PC-9 (cell line): ENCODE results near the gene DCAF6. TPM values are rescaled to one million over a fixed set of nuclear protein-coding genes. Genes with fewer than 3 reads are reported as not detected.
A peak's percentile ranks its signal among the peaks of the same experiment; 100 is the strongest.

Experiments
- BruUV-seq: library from RNA; stranded (reverse); fragments of 400-500 nt; replicated peaks from 2 replicates; lab custom pipeline; 2021; lab: Mats Ljungman, UMichigan
- CTCF ChIA-PET: fragments of 300-600 bp; sonication (Branson Sonifier 250); formaldehyde crosslinking; loops from one replicate; lab custom pipeline; 2022; ENCODE audit warnings: antibody characterized with exemption; lab: Charles Lee
- POLR2A ChIA-PET: fragments of 300-600 bp; sonication (Branson Sonifier 250); formaldehyde crosslinking; loops from one replicate; lab custom pipeline; 2022; ENCODE audit warnings: antibody characterized with exemption; ENCODE audit not compliant: unreplicated experiment; lab: Charles Lee
- DNase-seq, 2 experiments: peaks; one replicate each; pipeline versions ENCODE4 v3.0.0 to v3.0.0-alpha.2; 2015 to 2022; ENCODE audit warnings: mixed read lengths in 1 of 2
- H2AFZ ChIP-seq: fragments of 200-600 bp; sonication (generic); 2 replicates; pipeline ENCODE4 v1.8.1; 2017; ENCODE audit warnings: antibody characterized with exemption
- H3F3A ChIP-seq: fragments of 200-600 bp; sonication (generic); 2 replicates; pipeline ENCODE4 v1.8.1; 2017; ENCODE audit warnings: antibody characterized with exemption, mild to moderate bottlenecking, low read depth; ENCODE audit not compliant: insufficient read depth
- H3K27ac ChIP-seq: fragments of 200-600 bp; sonication (generic); 2 replicates; pipeline ENCODE4 v1.6.1; 2016; ENCODE audit warnings: mixed run types
- H3K27me3 ChIP-seq: fragments of 200-600 bp; sonication (generic); 2 replicates; pipeline ENCODE4 v1.6.1; 2016; ENCODE audit warnings: low read depth, mixed run types; ENCODE audit not compliant: insufficient read depth
- H3K36me3 ChIP-seq: fragments of 200-600 bp; sonication (generic); 2 replicates; pipeline ENCODE4 v1.6.1; 2016; ENCODE audit warnings: low read depth, mixed run types
- H3K4me1 ChIP-seq: fragments of 200-600 bp; sonication (generic); replicated peaks from 2 replicates; pipeline ENCODE4 v1.6.1; 2016; ENCODE audit warnings: mixed run types; ENCODE audit not compliant: insufficient read depth
- H3K4me2 ChIP-seq: fragments of 200-600 bp; sonication (generic); 2 replicates; pipeline ENCODE4 v1.6.1; 2017; ENCODE audit warnings: mixed run types
- H3K4me3 ChIP-seq: fragments of 200-600 bp; sonication (generic); 2 replicates; pipeline ENCODE4 v1.6.1; 2016; ENCODE audit warnings: mixed run types
- H3K79me2 ChIP-seq: fragments of 200-600 bp; sonication (generic); 2 replicates; pipeline ENCODE4 v1.6.1; 2017; ENCODE audit warnings: low read depth, mixed run types
- H3K9me2 ChIP-seq: fragments of 200-600 bp; sonication (generic); 2 replicates; pipeline ENCODE4 v1.8.1; 2017; ENCODE audit warnings: mild to moderate bottlenecking; ENCODE audit not compliant: insufficient read depth
- H3K9me3 ChIP-seq: fragments of 200-600 bp; sonication (generic); 2 replicates; pipeline ENCODE4 v1.8.1; 2016; ENCODE audit warnings: low read depth; ENCODE audit not compliant: insufficient read depth
- H4K20me1 ChIP-seq: fragments of 200-600 bp; sonication (generic); 2 replicates; pipeline ENCODE4 v1.8.1; 2017; ENCODE audit not compliant: insufficient read depth
- CTCF ChIP-seq: fragments of 200-600 bp; sonication (generic); conservative IDR thresholded peaks from 2 replicates; pipeline ENCODE4 v1.6.1; 2017; ENCODE audit warnings: mixed run types, antibody characterized with exemption, mild to moderate bottlenecking, moderate library complexity
- EZH2 ChIP-seq: fragments of 200-600 bp; sonication (generic); IDR thresholded peaks from 2 replicates; pipeline ENCODE4 v1.8.0; 2017; ENCODE audit warnings: antibody characterized with exemption, low read depth
- intact Hi-C: fragments of 100-400 bp; cut with micrococcal nuclease; formaldehyde crosslinking; loops from one replicate; pipeline ENCODE4 v1.10.0; 2022; ENCODE audit not compliant: unreplicated experiment
- total RNA-seq: library from RNA; stranded (reverse); gene quantifications from 2 replicates; pipeline ENCODE4 v1.2.3, GENCODE V29; 2021

Gene DCAF6
- total RNA-seq, 1 experiment from 2014 or later, result 77.4 TPM

- Histone ChIP-seq H2AFZ (no peak overlapping the region), H3K27me3 (no peaks in the 10 kb centered on the region), H3K79me2 (no peaks in the 10 kb centered on the region), H3F3A (peaks cover 14% of the 10 kb centered on the region; the same call in 1 of the 2 replicates), H3K9me3 (no peaks in the 10 kb centered on the region), H3K27ac (no peak overlapping the region), H3K36me3 (no peaks in the 10 kb centered on the region), H3K4me3 (no peak overlapping the region), H3K9me2 (no peaks in the 10 kb centered on the region), H3K4me2 (no peak overlapping the region), H4K20me1 (no peaks in the 10 kb centered on the region), H3K4me1 (no peaks in the 10 kb centered on the region)
- intact Hi-C loops, result loop anchor here (5.0 to 10.0 kb wide), 5 partner anchors 53 to 680 kb away; partner anchors contain the start of genes GPR161 and SFT2D2
- peak in 1 of 2 experiments; percentile 32 for DNase-seq
- CTCF ChIA-PET, result interaction anchor here (0.6 to 0.7 kb wide), 4 partner anchors 17 to 533 kb away, joined by 3 to 5 read pairs (median 4); no protein-coding TSS in a partner anchor
- POLR2A ChIA-PET, result no interaction called here
- BruUV-seq, result no TSS peak
- TF ChIP-seq CTCF, result peak; percentile 85
- no peak for TF ChIP-seq EZH2
Observed at GRCh38 chr1:168084396-168085231, 148.1 kb downstream of the DCAF6 start.

- Histone ChIP-seq H3K4me2 (no peak overlapping the region), H3K9me3 (no peaks in the 10 kb centered on the region), H3K27ac (no peak overlapping the region), H3K4me3 (no peak overlapping the region), H3K9me2 (no peaks in the 10 kb centered on the region), H3K79me2 (no peaks in the 10 kb centered on the region), H3K4me1 (no peaks in the 10 kb centered on the region), H2AFZ (no peak overlapping the region), H3F3A (peaks cover 6% of the 10 kb centered on the region; the same call in 1 of the 2 replicates), H3K36me3 (no peaks in the 10 kb centered on the region), H4K20me1 (no peaks in the 10 kb centered on the region), H3K27me3 (no peaks in the 10 kb centered on the region)
- ChIA-PET POLR2A (interaction anchor here (0.7 kb wide), 1 partner anchor 244 kb away, joined by 4 read pairs; no protein-coding TSS in a partner anchor), CTCF (interaction anchor here (0.6 to 0.7 kb wide), 4 partner anchors 16 to 532 kb away, joined by 3 to 5 read pairs (median 4); no protein-coding TSS in a partner anchor)
- TF ChIP-seq EZH2 (no peak), CTCF (no peak)
- no TSS peak for BruUV-seq
- DNase-seq, result no peak
- intact Hi-C loops, result loop anchor here (10.0 kb wide), 2 partner anchors 139 to 681 kb away; partner anchors contain the start of gene SFT2D2
Observed at GRCh38 chr1:168085401-168085872, 149.0 kb downstream of the DCAF6 start.

- intact Hi-C loops, result loop anchor here (10.0 kb wide), 2 partner anchors 138 to 682 kb away; partner anchors contain the start of gene SFT2D2
- Histone ChIP-seq H3K27me3 (no peaks in the 10 kb centered on the region), H3K36me3 (no peaks in the 10 kb centered on the region), H2AFZ (no peak overlapping the region), H3K27ac (no peak overlapping the region), H3K4me1 (no peaks in the 10 kb centered on the region), H3K4me2 (no peak overlapping the region), H3F3A (peaks cover 4% of the 10 kb centered on the region; the same call in 1 of the 2 replicates), H4K20me1 (no peaks in the 10 kb centered on the region), H3K79me2 (no peaks in the 10 kb centered on the region), H3K4me3 (no peak overlapping the region), H3K9me3 (no peaks in the 10 kb centered on the region), H3K9me2 (no peaks in the 10 kb centered on the region)
- no peak for DNase-seq
- TF ChIP-seq EZH2 (no peak), CTCF (no peak)
- no TSS peak for BruUV-seq
- ChIA-PET CTCF (no interaction called here), POLR2A (interaction anchor here (0.7 kb wide), 1 partner anchor 243 kb away, joined by 4 read pairs; no protein-coding TSS in a partner anchor)
Observed at GRCh38 chr1:168086438-168086837, 150.0 kb downstream of the DCAF6 start.
